Omental fat pad (tissue), 4 donors: ENCODE measurements around the gene VAPB. TPM values are rescaled to one million over a fixed set of nuclear protein-coding genes. Genes with fewer than 3 reads are reported as not detected.

Experiments
- ATAC-seq: fragments of 150-250 bp; one replicate; pipeline ENCODE4 v1.9.1; 2016; ENCODE audit warnings: mild to moderate bottlenecking, moderate library complexity; ENCODE audit not compliant: low FRiP score
- DNase-seq: peaks from one replicate; pipeline ENCODE4 v3.0.0-alpha.2; 2019; ENCODE audit warnings: low spot score
- total RNA-seq, 4 donors: library from RNA; depleted of rRNA; stranded (reverse); fragments of >200 nt; gene quantifications; one replicate each; pipeline ENCODE4 v1.1.0, GENCODE V29; 2016
- TF ChIP-seq, protein P1 (sequence below), 3 donors: fragments of 450-650 bp; IDR thresholded peaks; one replicate each; pipeline ENCODE4 v1.5.1; 2016 to 2017; ENCODE audit warnings: antibody characterized with exemption in 3 of 3, mild to moderate bottlenecking in 3 of 3, moderate library complexity in 2 of 3

VAPB gene
- total RNA-seq, 4 donors from 2014 or later, result 21.4 to 26.8 (median 23.6) TPM

DNA sequence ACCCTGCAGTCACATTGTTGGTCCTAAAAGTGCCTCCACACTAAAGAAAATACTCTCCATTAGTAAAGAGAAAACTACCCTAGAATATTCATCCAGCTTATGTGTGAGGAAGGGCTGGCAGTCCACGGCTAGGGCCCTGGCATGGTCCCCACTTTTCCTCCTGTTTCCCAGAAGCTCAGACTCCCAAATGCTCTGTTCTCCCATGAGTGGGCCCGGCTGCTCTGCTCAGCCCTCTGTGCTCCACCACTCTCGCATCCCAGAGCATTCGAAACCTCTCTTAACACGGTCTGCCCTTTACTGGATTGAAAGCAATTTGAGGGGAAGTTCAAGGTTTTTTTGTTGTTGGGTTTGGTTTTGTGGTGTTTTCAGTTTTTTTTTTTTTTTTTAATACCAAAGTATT lies 64.4 kb downstream of the VAPB start:
- ATAC-seq (no peak), DNase-seq (no peak)
- TF ChIP-seq, protein P1, sequence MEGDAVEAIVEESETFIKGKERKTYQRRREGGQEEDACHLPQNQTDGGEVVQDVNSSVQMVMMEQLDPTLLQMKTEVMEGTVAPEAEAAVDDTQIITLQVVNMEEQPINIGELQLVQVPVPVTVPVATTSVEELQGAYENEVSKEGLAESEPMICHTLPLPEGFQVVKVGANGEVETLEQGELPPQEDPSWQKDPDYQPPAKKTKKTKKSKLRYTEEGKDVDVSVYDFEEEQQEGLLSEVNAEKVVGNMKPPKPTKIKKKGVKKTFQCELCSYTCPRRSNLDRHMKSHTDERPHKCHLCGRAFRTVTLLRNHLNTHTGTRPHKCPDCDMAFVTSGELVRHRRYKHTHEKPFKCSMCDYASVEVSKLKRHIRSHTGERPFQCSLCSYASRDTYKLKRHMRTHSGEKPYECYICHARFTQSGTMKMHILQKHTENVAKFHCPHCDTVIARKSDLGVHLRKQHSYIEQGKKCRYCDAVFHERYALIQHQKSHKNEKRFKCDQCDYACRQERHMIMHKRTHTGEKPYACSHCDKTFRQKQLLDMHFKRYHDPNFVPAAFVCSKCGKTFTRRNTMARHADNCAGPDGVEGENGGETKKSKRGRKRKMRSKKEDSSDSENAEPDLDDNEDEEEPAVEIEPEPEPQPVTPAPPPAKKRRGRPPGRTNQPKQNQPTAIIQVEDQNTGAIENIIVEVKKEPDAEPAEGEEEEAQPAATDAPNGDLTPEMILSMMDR (IDR thresholded peaks at IDR 0.05), result no peak

DNA sequence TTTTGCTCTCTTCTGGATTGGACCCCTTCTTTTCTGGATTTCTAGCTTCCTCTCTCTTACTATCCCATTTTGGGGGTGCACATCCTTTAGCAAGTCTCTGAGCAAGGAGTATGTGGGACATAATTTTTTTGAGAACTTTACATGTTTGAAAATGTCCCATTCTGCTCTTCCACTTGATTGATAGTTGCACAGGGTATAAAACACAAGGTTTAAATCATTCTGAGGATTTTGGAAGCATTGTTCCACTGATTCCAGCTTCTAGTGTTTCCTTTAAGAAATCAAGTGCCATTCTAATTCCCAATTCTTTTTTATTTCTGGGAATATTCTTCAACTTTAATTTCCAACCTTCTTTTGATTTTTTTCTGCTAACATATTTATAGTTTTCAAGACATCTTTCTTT lies 65.4 kb downstream of the VAPB start:
- TF ChIP-seq, protein P1 (IDR thresholded peaks at IDR 0.05), result no peak
- no peak for ATAC-seq
- DNase-seq, result no peak

DNA sequence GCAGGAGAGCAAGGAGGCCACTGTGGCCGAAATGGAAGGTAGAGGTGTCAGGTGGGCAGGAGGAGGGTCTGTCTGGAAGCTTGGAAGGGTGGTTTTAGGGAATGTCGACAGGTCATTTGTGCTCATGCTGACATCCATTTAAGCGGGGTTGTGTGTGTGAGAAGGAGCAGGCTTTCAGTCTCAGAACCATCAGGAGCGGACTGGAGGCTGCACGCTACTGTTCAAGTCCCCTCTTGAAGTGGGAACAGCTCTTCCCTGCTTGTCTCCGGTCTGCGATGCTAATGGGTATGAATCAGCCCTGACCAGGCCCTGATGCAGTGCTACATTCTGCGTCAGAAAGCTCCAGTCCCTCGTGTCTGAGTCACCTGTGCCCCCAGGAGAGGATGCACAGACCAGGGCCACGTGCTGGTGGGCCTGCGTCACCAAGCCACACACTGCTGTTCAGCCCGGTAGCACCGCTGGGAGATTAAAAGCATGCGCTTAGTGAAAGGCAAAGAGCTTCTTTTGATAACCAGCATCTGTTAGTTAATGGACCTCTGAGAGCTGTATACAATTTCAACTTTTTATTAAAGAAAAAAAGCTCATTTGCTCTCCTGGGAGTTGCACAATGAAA lies 68.2 kb downstream of the VAPB start:
- no peak for ATAC-seq

DNA sequence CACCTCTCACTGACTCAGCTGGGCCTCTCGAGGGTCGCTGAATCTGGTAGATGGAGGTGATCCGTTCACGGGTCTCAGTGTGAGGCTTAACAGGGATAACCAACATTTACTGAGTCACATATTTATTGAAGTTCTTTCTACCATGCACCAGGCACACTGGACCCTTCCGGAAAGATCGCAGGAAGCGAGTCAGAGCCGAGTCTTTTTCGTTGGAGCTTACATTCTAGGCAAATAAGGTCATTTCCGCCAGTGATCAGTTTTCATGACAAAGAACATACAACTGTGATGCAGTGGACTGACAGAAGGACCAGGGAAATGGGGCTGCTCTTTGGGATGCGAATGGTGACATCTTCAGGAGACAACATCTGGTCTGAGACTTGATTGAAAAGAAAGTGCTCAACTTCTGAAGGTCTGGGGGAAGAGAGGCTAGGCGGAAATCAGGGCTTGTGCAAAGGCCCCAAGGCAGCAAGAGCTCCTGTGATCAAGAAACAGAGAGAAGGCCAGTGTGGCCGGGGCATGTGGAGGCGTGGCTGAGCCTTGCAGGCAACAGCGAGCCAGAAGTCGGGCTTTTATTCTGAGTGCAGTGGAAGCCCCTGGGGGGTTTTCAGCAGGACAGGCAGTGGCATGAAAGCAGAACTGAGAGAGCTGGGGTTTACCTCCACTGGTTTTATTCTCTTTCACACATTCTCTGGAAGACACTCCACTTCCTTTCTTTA lies 69.5 kb downstream of the VAPB start:
- ATAC-seq, result no peak
- TF ChIP-seq, protein P1 (IDR thresholded peaks at IDR 0.05), result no peak
- no peak for DNase-seq

More for the DNA sequence above, 68.2 kb downstream of the VAPB start:
- no peak for DNase-seq
- TF ChIP-seq, protein P1 (IDR thresholded peaks at IDR 0.05), result no peak

DNA sequence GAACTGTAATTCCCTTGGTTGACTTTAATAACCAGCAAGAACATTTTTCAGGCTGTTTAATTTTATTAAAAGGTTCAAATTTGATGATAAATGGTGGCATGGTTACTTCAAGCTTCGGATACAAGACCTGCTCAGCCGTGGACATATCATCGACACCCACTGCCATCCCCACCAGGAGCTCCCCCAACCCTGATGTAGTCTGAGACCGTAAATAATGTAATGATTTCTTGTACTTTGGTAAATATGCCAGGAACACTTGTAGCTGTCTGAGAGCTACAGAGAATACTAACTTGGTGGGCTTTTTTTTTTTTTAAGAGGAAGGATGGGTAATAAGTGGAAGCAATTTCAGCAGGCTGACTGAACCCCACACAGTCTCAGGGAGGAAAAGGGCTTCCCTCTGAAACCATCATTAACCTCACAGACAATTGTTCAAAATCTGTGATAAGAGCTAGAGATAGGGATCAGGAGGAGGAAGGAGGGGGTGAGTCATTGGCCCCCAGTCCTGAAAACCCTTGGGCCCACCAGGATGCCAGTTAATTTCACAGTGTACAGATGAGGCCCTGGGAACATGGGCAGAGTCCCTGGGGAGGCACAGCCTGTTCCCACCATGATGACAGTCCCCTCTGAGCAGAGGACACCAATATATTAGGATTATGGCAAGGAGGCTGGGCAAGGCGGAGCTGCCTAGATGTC lies 70.2 kb downstream of the VAPB start:
- DNase-seq (no peak), ATAC-seq (no peak)
- TF ChIP-seq, protein P1 (IDR thresholded peaks at IDR 0.05), result no peak

DNA sequence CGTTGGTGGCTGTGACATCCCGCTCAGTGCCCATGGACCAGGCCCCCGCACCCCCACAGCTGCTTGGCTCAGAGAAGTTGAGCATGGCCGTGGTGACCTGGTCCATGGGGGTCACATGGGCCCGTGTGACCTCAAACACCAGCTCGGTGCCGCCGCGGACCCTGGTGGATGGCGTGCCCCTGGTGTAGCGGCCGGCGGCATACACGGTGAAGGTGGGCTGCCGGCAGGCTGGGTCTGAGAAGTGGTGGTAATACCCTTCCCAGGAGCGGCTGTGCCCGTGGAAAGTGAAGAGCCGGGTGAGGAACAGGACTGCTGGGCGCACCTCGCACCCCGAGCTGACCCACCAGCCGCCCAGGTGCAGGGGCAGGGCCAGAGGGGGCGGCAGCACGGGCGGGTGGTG lies 72.1 kb downstream of the VAPB start:
- ATAC-seq, result no peak

More for the DNA sequence above, 72.1 kb downstream of the VAPB start:
- DNase-seq, result no peak
- TF ChIP-seq, protein P1 (IDR thresholded peaks at IDR 0.05), result no peak
